RWPE1 (cell line): ENCODE measurements around the gene ACCS.

ENCODE experiments used
- CTCF ChIA-PET: fragments of 350-600 bp; sonication (Branson Sonifier 250); formaldehyde crosslinking; extraction: SDS; loops from one replicate; lab custom pipeline; 2021; lab: Yijun Ruan, JAX
- POLR2A ChIA-PET: fragments of 400-600 bp; formaldehyde crosslinking; extraction: SDS; loops from one replicate; lab custom pipeline; 2020; ENCODE audit warnings: antibody characterized with exemption; ENCODE audit not compliant: low non-redundant PET; lab: Yijun Ruan, JAX
- DNase-seq: peaks from one replicate; pipeline ENCODE4 v3.0.0; 2012; ENCODE audit warnings: low spot score
- H3K27ac ChIP-seq: fragments of 450-650 bp; 2 replicates; pipeline ENCODE4 v1.5.1; 2017
- CTCF ChIP-seq: fragments of 450-650 bp; conservative IDR thresholded peaks from 2 replicates; pipeline ENCODE4 v1.5.1; 2017; ENCODE audit warnings: low read depth, mild to moderate bottlenecking

The ACCS gene

GRCh38 chr11:44025727-44026126 is 40.3 kb upstream of the ACCS start:
- no peak for TF ChIP-seq CTCF
- ChIA-PET POLR2A (no interaction called here), CTCF (interaction anchor here (0.6 kb wide), 1 partner anchor 54 kb away, joined by 5 read pairs; no protein-coding TSS in a partner anchor)
- DNase-seq, result no peak
- H3K27ac ChIP-seq, result no peak overlapping the region

- no peak for DNase-seq
- TF ChIP-seq CTCF, result no peak
- ChIA-PET POLR2A (no interaction called here), CTCF (no interaction called here)
- no peak overlapping the region for H3K27ac ChIP-seq
Measured at GRCh38 chr11:44028401-44028800, 37.7 kb upstream of the ACCS start.

GRCh38 chr11:44028816-44029506 is 37.1 kb upstream of the ACCS start:
- TF ChIP-seq CTCF, result no peak
- ChIA-PET POLR2A (no interaction called here), CTCF (no interaction called here)
- DNase-seq, result no peak
- H3K27ac ChIP-seq, result no peak overlapping the region

- no peak for DNase-seq
- ChIA-PET CTCF (no interaction called here), POLR2A (no interaction called here)
- no peak for TF ChIP-seq CTCF
- H3K27ac ChIP-seq, result no peak overlapping the region
Measured at GRCh38 chr11:44029507-44029845, 36.6 kb upstream of the ACCS start.

GRCh38 chr11:44029977-44030911 is 35.8 kb upstream of the ACCS start:
- ChIA-PET POLR2A (no interaction called here), CTCF (no interaction called here)
- no peak for DNase-seq
- no peak for TF ChIP-seq CTCF
- H3K27ac ChIP-seq, result no peak overlapping the region

- no peak for DNase-seq
- ChIA-PET CTCF (no interaction called here), POLR2A (no interaction called here)
- TF ChIP-seq CTCF, result no peak
- no peak overlapping the region for H3K27ac ChIP-seq
Measured at GRCh38 chr11:44030996-44031395, 35.1 kb upstream of the ACCS start.
